ENCODE measurements around the gene NRM.

Gene NRM

GRCh38 chr6:30717129-30717844 lies 26.5 kb upstream of the NRM start, which contains the start of gene MDC1:
Gene MDC1, minus strand, starts transcription at chr6:30717281. Its CDS starts 2,106 bp downstream, at chr6:30715175.
- peak within 1 kb of the TSS; percentile 84 for H3K4me3 ChIP-seq (ENCODE audit: low read depth, low read length)
- peak; percentile 100 for DNase-seq (ENCODE audit: low read depth)
- TF ChIP-seq, protein P1, sequence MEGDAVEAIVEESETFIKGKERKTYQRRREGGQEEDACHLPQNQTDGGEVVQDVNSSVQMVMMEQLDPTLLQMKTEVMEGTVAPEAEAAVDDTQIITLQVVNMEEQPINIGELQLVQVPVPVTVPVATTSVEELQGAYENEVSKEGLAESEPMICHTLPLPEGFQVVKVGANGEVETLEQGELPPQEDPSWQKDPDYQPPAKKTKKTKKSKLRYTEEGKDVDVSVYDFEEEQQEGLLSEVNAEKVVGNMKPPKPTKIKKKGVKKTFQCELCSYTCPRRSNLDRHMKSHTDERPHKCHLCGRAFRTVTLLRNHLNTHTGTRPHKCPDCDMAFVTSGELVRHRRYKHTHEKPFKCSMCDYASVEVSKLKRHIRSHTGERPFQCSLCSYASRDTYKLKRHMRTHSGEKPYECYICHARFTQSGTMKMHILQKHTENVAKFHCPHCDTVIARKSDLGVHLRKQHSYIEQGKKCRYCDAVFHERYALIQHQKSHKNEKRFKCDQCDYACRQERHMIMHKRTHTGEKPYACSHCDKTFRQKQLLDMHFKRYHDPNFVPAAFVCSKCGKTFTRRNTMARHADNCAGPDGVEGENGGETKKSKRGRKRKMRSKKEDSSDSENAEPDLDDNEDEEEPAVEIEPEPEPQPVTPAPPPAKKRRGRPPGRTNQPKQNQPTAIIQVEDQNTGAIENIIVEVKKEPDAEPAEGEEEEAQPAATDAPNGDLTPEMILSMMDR (conservative IDR thresholded peaks at IDR 0.05; ENCODE audit: low read depth, low read length) = peak; percentile 41

DNA sequence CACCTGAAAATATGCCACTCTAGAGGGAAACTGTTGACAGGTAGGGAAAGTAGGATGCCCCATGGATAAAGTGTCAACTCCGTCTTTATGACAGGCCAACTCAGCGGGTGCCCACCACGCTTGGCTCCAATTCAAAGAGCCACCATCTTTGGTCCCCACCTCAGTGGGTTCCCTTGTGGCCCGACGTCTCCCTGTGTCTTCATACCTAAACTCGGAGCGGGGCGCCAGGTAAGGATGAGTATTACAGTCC lies 26.0 kb upstream of the NRM start:
- DNase-seq (ENCODE audit: low read depth) = no peak
- TF ChIP-seq, protein P1 (conservative IDR thresholded peaks at IDR 0.05; ENCODE audit: low read depth, low read length) = no peak
- peak overlapping the region; percentile 84 for H3K4me3 ChIP-seq (ENCODE audit: low read depth, low read length)

- H3K4me3 ChIP-seq (ENCODE audit: low read depth, low read length) = no peak overlapping the region
- TF ChIP-seq, protein P1 (conservative IDR thresholded peaks at IDR 0.05; ENCODE audit: low read depth, low read length) = no peak
- no peak for DNase-seq (ENCODE audit: low read depth)
These were observed 23.5 kb upstream of the NRM start for GRCh38 chr6:30714263-30714662.

- no peak overlapping the region for H3K4me3 ChIP-seq (ENCODE audit: low read depth, low read length)
- TF ChIP-seq, protein P1 (conservative IDR thresholded peaks at IDR 0.05; ENCODE audit: low read depth, low read length) = no peak
- DNase-seq (ENCODE audit: low read depth) = no peak
These were observed 21.7 kb upstream of the NRM start for GRCh38 chr6:30712441-30712945.

DNA sequence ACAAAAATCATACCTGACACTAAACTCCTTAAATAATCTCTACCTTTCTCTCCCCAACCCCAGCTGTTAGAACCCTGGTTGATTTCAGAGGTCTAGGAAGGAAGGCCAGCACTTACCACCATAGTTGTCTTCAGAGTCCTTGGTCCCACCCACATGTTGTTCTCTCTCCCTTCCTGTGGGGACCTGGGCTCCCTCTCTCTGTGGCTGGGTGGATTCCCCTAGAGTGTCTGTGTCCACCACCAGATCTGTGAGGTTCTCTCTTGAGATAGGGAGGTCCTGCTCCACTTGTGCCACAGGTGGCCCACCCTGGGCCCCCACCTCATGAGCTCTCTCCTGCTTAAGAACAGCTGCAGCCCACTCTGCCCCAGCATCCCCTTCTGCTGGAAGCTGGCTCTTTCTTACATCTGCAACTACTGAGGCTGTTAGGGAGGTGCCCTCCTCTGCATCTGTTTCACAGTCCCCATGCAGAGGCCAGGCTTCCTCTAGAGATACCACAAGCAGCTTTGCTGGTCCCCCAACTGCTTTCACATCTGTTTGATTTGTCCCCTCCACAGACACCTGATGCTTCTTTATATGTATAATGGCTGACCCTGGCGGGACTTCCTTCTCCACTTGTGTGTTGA lies 21.1 kb upstream of the NRM start:
- TF ChIP-seq, protein P1 (conservative IDR thresholded peaks at IDR 0.05; ENCODE audit: low read depth, low read length) = no peak
- no peak for DNase-seq (ENCODE audit: low read depth)
- no peak overlapping the region for H3K4me3 ChIP-seq (ENCODE audit: low read depth, low read length)

DNA sequence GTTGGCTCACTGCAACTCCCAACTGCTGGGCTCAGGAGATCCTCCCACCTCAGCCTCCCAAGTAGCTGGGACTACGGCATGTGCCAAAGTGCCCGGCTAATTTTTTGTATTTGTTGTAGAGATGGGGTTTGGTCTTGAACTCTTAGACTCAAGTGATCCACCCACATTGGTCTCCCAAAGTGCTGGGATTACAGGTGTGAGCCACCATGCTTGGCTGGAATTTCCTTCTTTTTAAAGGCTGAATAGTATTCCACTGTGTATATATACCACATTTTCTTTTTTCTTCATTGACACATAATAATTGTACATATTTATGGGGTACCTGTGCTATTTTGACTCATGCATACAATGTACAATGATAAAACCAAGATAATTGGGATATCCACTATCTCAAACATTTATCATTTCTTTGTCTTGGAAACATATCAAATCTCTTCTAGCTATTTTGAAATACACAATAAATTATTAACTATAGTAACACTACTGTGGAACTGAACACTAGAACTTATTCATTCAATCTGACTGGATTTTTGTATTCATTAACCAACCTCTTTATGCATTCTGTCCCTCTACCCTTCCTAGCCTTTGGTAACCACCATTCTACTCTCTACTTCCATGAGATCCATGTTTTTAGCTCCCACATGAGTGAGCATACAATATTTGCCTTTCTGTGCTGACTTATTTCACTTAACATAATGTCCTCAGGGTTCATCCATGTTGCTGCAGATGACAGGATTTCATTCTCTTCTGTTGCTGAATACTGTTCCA lies 18.5 kb upstream of the NRM start:
- no peak overlapping the region for H3K4me3 ChIP-seq (ENCODE audit: low read depth, low read length)
- TF ChIP-seq, protein P1 (conservative IDR thresholded peaks at IDR 0.05; ENCODE audit: low read depth, low read length) = no peak
- no peak for DNase-seq (ENCODE audit: low read depth)
